ENCODE data around the gene PIK3CA. TPM values are rescaled to one million over a fixed set of nuclear protein-coding genes. Genes with fewer than 3 reads are reported as not detected.
"Not testable (repeated sequence)": the region's sequence is repeated elsewhere in the genome, so short reads cannot be mapped to it uniquely, and the experiment has no call there.

Gene PIK3CA
- total RNA-seq, 1 donor from 2014 or later: 28.0 TPM

DNA sequence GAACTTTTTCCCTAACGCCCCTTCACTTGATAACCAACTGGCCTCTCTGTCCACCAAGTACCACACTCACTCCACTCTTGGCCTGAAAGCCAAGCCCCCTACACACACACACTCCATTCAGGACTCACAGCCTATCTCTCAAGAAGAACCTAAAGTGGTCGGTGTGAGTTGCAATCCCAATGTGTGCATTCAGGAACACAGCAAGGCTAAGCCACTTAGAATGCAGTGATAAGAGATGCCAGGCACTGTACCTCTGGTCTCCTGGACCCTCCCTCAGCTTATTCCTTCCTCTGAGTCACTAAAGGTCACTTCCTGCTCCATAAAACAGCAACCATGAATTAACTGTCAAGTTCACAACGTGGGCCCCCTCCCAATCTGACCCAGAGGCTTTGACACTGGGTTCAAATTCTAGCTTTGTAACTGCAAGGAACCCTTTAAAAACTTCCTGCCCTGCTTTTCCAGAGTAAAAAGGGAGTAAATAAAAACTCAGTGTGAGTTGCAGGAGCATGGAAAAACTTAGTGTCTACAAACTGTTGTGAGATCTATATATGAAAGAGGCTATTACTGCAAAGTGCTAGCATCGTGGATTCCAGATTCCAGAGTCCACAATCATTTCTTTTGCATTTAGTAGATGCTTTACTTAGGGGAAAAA, 120.4 kb downstream of the PIK3CA start:
- Histone ChIP-seq H3K4me1 (ENCODE audit: insufficient read depth, low read length) (no peaks in the 10 kb centered on the region), H3K27ac (ENCODE audit: low read depth, low read length) (no peak overlapping the region), H3K79me2 (ENCODE audit: insufficient read depth, low read length) (no peaks in the 10 kb centered on the region), H3K4me2 (ENCODE audit: low read length) (no peak overlapping the region), H3K27me3 (ENCODE audit: insufficient read depth, low read length) (no peaks in the 10 kb centered on the region), H3K4me3 (ENCODE audit: insufficient read depth, low read depth, low read length) (no peak overlapping the region), H3K9ac (ENCODE audit: low read length) (no peak overlapping the region), H4K20me1 (ENCODE audit: insufficient read depth, low read length) (no peaks in the 10 kb centered on the region), H3K9me3 (ENCODE audit: insufficient read depth, low read depth, low read length) (no peaks in the 10 kb centered on the region), H2AFZ (ENCODE audit: low read depth, low read length) (no peak overlapping the region), H3K36me3 (ENCODE audit: insufficient read depth, low read length) (no peaks in the 10 kb centered on the region)
- TF ChIP-seq EZH2 (IDR thresholded peaks at IDR 0.05; ENCODE audit: insufficient read depth, low read length) (no peak), CTCF (IDR thresholded peaks at IDR 0.05; ENCODE audit: insufficient read depth, low read depth, low read length) (no peak)
- FAIRE-seq (no peak), DNase-seq (ENCODE audit: low read depth) (no peak)
- no peaks in the 10 kb centered on the region for H3K9me3 Mint-ChIP-seq (ENCODE audit: unreplicated experiment)
- H3K4me1 Mint-ChIP-seq (ENCODE audit: low read depth, unreplicated experiment): peaks cover 4% of the 10 kb centered on the region
- no peak overlapping the region for H3K27ac Mint-ChIP-seq (ENCODE audit: unreplicated experiment)
- peaks cover 6% of the 10 kb centered on the region for H3K27me3 Mint-ChIP-seq (ENCODE audit: low read depth, unreplicated experiment)
- H3K36me3 Mint-ChIP-seq (ENCODE audit: low read depth, unreplicated experiment): no peaks in the 10 kb centered on the region
- no peak overlapping the region for H3K4me3 Mint-ChIP-seq (ENCODE audit: unreplicated experiment)

DNA sequence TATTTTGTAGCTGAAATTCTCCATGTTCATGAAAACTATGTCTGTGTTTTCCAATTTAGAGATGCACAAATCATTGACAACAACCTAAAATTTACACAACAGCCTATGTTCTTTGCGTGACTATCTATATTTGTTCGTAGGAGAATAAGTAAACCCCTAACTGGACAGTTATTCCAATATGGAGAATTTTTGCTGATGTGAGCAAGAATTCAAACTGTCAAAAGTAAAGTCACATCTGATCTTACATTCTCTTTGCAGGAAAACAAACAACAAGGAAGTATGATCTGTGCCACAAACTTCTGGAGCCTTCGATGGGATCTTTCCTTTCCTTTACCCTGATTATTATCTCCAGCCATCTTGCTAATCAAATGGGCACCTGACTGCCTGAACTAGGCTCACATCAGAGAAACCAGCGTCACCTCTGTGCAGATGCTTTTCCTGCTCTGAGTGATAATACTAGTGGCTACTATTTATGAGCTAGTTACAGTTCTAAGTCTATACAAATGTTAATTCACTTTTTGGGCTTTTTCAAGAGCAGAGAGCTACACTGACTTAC, 121.1 kb downstream of the PIK3CA start:
- Histone ChIP-seq H3K27ac (ENCODE audit: low read depth, low read length) (no peak overlapping the region), H3K79me2 (ENCODE audit: insufficient read depth, low read length) (no peaks in the 10 kb centered on the region), H3K4me3 (ENCODE audit: insufficient read depth, low read depth, low read length) (no peak overlapping the region), H3K4me2 (ENCODE audit: low read length) (no peak overlapping the region), H3K27me3 (ENCODE audit: insufficient read depth, low read length) (no peaks in the 10 kb centered on the region), H3K36me3 (ENCODE audit: insufficient read depth, low read length) (no peaks in the 10 kb centered on the region), H4K20me1 (ENCODE audit: insufficient read depth, low read length) (no peaks in the 10 kb centered on the region), H3K4me1 (ENCODE audit: insufficient read depth, low read length) (no peaks in the 10 kb centered on the region), H2AFZ (ENCODE audit: low read depth, low read length) (no peak overlapping the region), H3K9me3 (ENCODE audit: insufficient read depth, low read depth, low read length) (no peaks in the 10 kb centered on the region), H3K9ac (ENCODE audit: low read length) (no peak overlapping the region)
- DNase-seq (ENCODE audit: low read depth): no peak
- FAIRE-seq: no peak
- TF ChIP-seq EZH2 (IDR thresholded peaks at IDR 0.05; ENCODE audit: insufficient read depth, low read length): no peak
- no peak for TF ChIP-seq CTCF (IDR thresholded peaks at IDR 0.05; ENCODE audit: insufficient read depth, low read depth, low read length)
- Mint-ChIP-seq H3K27ac (ENCODE audit: unreplicated experiment) (no peak overlapping the region), H3K4me3 (ENCODE audit: unreplicated experiment) (no peak overlapping the region), H3K4me1 (ENCODE audit: low read depth, unreplicated experiment) (peaks cover 4% of the 10 kb centered on the region), H3K27me3 (ENCODE audit: low read depth, unreplicated experiment) (peaks cover 6% of the 10 kb centered on the region), H3K36me3 (ENCODE audit: low read depth, unreplicated experiment) (no peaks in the 10 kb centered on the region), H3K9me3 (ENCODE audit: unreplicated experiment) (no peaks in the 10 kb centered on the region)

DNA sequence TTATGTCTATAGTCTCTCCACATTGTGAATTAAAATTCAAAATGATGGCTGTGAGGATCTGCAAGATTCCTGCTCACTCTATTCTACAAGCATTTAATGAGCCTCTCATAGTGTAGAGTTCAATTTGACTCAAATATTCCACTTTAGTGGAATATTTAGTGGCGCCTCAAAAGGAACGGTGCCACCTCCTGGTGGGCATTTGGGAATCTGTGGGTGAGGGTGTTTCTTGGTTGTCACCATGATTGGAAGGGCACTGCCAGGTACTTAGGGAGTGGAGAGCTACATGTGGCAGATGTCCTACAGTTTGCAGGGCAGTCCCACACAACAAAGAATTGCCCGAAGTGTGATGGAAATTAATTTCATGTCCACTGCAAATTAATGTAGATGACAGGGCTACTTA, 124.2 kb downstream of the PIK3CA start:
- no peaks in the 10 kb centered on the region for H3K9me3 ChIP-seq (ENCODE audit: insufficient read depth, low read depth, low read length)
- no peaks in the 10 kb centered on the region for H3K36me3 ChIP-seq (ENCODE audit: insufficient read depth, low read length)
- Mint-ChIP-seq H3K36me3 (ENCODE audit: low read depth, unreplicated experiment) (no peaks in the 10 kb centered on the region), H3K4me1 (ENCODE audit: low read depth, unreplicated experiment) (peaks cover 4% of the 10 kb centered on the region), H3K9me3 (ENCODE audit: unreplicated experiment) (no peaks in the 10 kb centered on the region), H3K27ac (ENCODE audit: unreplicated experiment) (no peak overlapping the region), H3K27me3 (ENCODE audit: low read depth, unreplicated experiment) (no peaks in the 10 kb centered on the region), H3K4me3 (ENCODE audit: unreplicated experiment) (no peak overlapping the region)
- FAIRE-seq (no peak), DNase-seq (ENCODE audit: low read depth) (no peak)
- TF ChIP-seq EZH2 (IDR thresholded peaks at IDR 0.05; ENCODE audit: insufficient read depth, low read length): no peak
- no peak for TF ChIP-seq CTCF (IDR thresholded peaks at IDR 0.05; ENCODE audit: insufficient read depth, low read depth, low read length)
- no peaks in the 10 kb centered on the region for H3K79me2 ChIP-seq (ENCODE audit: insufficient read depth, low read length)
- H2AFZ ChIP-seq (ENCODE audit: low read depth, low read length): no peak overlapping the region
- H3K9ac ChIP-seq (ENCODE audit: low read length): no peak overlapping the region
- H3K27ac ChIP-seq (ENCODE audit: low read depth, low read length): no peak overlapping the region
- no peaks in the 10 kb centered on the region for H4K20me1 ChIP-seq (ENCODE audit: insufficient read depth, low read length)
- no peaks in the 10 kb centered on the region for H3K27me3 ChIP-seq (ENCODE audit: insufficient read depth, low read length)
- no peak overlapping the region for H3K4me3 ChIP-seq (ENCODE audit: insufficient read depth, low read depth, low read length)
- no peaks in the 10 kb centered on the region for H3K4me1 ChIP-seq (ENCODE audit: insufficient read depth, low read length)
- H3K4me2 ChIP-seq (ENCODE audit: low read length): no peak overlapping the region

GRCh38 chr3:179274434-179274833, 126.3 kb downstream of the PIK3CA start:
- H3K36me3 Mint-ChIP-seq (ENCODE audit: low read depth, unreplicated experiment); H3K27me3 ChIP-seq (ENCODE audit: insufficient read depth, low read length); H3K4me1 Mint-ChIP-seq (ENCODE audit: low read depth, unreplicated experiment); H3K27ac Mint-ChIP-seq (ENCODE audit: unreplicated experiment); H3K4me1 ChIP-seq (ENCODE audit: insufficient read depth, low read length); DNase-seq (ENCODE audit: low read depth); H3K4me3 Mint-ChIP-seq (ENCODE audit: unreplicated experiment); H3K4me2 ChIP-seq (ENCODE audit: low read length); H3K4me3 ChIP-seq (ENCODE audit: insufficient read depth, low read depth, low read length); H3K27me3 Mint-ChIP-seq (ENCODE audit: low read depth, unreplicated experiment); H3K9ac ChIP-seq (ENCODE audit: low read length); FAIRE-seq; H3K9me3 Mint-ChIP-seq (ENCODE audit: unreplicated experiment); H4K20me1 ChIP-seq (ENCODE audit: insufficient read depth, low read length); H3K9me3 ChIP-seq (ENCODE audit: insufficient read depth, low read depth, low read length); H3K79me2 ChIP-seq (ENCODE audit: insufficient read depth, low read length); H2AFZ ChIP-seq (ENCODE audit: low read depth, low read length); H3K36me3 ChIP-seq (ENCODE audit: insufficient read depth, low read length); H3K27ac ChIP-seq (ENCODE audit: low read depth, low read length): not testable (repeated sequence)
